ENCODE results near the gene ST6GALNAC4. TPM values are rescaled to one million over a fixed set of nuclear protein-coding genes. Genes with fewer than 3 reads are reported as not detected.

Gene ST6GALNAC4
- total and polyA plus RNA-seq, 9 of the 15 experiments (the other 6 are each of a cell fraction or from before 2014, with no cell fraction given): 2.6 to 43.1 (median 15.4) TPM

DNA sequence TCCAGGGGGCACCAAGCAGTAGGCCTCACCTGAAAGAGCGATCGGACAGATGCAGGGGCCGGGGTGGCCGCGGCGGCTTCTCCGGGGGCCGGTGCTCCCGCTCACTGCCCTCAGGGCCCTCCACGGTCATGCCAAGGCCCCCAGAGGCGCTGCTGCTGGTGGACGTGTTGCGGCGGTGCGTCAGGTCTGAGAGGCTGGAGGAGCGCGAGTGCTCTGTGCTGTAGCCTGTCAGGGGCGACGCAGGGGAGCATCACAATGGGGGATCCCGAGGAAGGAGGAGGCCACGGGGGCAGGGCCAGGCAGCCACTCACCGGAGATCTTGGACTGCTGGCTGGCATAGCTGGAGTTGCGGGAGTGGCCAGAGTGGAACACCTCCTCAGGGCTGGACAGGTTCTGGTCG is 28.5 kb upstream of the ST6GALNAC4 start:
- intact Hi-C loops (cut with micrococcal nuclease) (no loop called here), in situ Hi-C loops (cut with MboI) (no loop called here)
- 82% methylated on average over 5 of the region's 24 CpGs for WGBS (ENCODE audit: insufficient coverage, low coverage, missing lambda C conversion rate)
- no peak overlapping the region for H3K27ac ChIP-seq (ENCODE audit: extremely low read depth, low read depth, low read length)
- H4K20me1 ChIP-seq (replicated peaks; ENCODE audit: control insufficient read depth, insufficient read depth, low read length): 0 out of 2 replicates have a peak, but pooled peaks cover 5% of the 10 kb centered on the region
- H3K4me3 ChIP-seq: no peak overlapping the region
- no peak for DNase-seq (ENCODE audit: extremely low read depth in 1 of 4, low spot score in 3 of 4)
- H3K79me2 ChIP-seq (ENCODE audit: control insufficient read depth, insufficient read depth, low read length): no peaks in the 10 kb centered on the region; the same call in 2 of the 3 replicates
- no peak overlapping the region for H2AFZ ChIP-seq (ENCODE audit: low read depth, low read length)
- no peak for FAIRE-seq
- ChIA-PET POLR2A (no interaction called here), CTCF (ENCODE audit: low intra/inter-chr PET ratio) (interaction anchor here (3.3 kb wide), 1 partner anchor 90 kb away, joined by 36 read pairs; no protein-coding TSS in a partner anchor)
- H3K4me2 ChIP-seq (ENCODE audit: insufficient read depth, low read length): no peak overlapping the region
- H3K4me1 ChIP-seq (replicated peaks in 1 of 2; ENCODE audit: control insufficient read depth in 2 of 2, insufficient read depth in 2 of 2, low read length in 2 of 2): peaks cover 24 to 60% of the 10 kb centered on the region in 2 experiments
- peak overlapping the region in 1 of 2 experiments; percentile 31; a peak in 1 of 4 replicates for H3K9ac ChIP-seq (ENCODE audit: insufficient read depth in 1 of 2, low read depth in 2 of 2, low read length in 2 of 2)
- H3K27me3 ChIP-seq (ENCODE audit: control insufficient read depth in 2 of 2, insufficient read depth in 2 of 2, low read length in 2 of 2): no peaks in the 10 kb centered on the region
- ATAC-seq: no peak
- peaks cover 26% of the 10 kb centered on the region; the same call in 2 of the 3 replicates for H3K36me3 ChIP-seq (ENCODE audit: control insufficient read depth, insufficient read depth, low read length)
- BruUV-seq (replicated peaks): no TSS peak
- no peak for TF ChIP-seq PHTF2 (CRISPR knock-in tag; IDR thresholded peaks at IDR 0.05)
- TF ChIP-seq HCFC1 (IDR thresholded peaks at IDR 0.05; ENCODE audit: low read depth, low read length): no peak
- no peak for TF ChIP-seq ERF (CRISPR knock-in tag; IDR thresholded peaks at IDR 0.05)
- TF ChIP-seq, protein P1, sequence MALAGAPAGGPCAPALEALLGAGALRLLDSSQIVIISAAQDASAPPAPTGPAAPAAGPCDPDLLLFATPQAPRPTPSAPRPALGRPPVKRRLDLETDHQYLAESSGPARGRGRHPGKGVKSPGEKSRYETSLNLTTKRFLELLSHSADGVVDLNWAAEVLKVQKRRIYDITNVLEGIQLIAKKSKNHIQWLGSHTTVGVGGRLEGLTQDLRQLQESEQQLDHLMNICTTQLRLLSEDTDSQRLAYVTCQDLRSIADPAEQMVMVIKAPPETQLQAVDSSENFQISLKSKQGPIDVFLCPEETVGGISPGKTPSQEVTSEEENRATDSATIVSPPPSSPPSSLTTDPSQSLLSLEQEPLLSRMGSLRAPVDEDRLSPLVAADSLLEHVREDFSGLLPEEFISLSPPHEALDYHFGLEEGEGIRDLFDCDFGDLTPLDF (CRISPR knock-in tag; IDR thresholded peaks at IDR 0.05): no peak
- TF ChIP-seq PYGO2 (tag; IDR thresholded peaks at IDR 0.05): no peak
- no peak for TF ChIP-seq RBM34 (IDR thresholded peaks at IDR 0.05; ENCODE audit: borderline replicate concordance, insufficient read depth, low read length)
- TF ChIP-seq POLR2G (IDR thresholded peaks at IDR 0.05; ENCODE audit: low read depth, low read length): peak; percentile 27; the same call in 1 of the 2 replicates
- TF ChIP-seq ARNT (IDR thresholded peaks at IDR 0.05): no peak
- TF ChIP-seq, protein P2, sequence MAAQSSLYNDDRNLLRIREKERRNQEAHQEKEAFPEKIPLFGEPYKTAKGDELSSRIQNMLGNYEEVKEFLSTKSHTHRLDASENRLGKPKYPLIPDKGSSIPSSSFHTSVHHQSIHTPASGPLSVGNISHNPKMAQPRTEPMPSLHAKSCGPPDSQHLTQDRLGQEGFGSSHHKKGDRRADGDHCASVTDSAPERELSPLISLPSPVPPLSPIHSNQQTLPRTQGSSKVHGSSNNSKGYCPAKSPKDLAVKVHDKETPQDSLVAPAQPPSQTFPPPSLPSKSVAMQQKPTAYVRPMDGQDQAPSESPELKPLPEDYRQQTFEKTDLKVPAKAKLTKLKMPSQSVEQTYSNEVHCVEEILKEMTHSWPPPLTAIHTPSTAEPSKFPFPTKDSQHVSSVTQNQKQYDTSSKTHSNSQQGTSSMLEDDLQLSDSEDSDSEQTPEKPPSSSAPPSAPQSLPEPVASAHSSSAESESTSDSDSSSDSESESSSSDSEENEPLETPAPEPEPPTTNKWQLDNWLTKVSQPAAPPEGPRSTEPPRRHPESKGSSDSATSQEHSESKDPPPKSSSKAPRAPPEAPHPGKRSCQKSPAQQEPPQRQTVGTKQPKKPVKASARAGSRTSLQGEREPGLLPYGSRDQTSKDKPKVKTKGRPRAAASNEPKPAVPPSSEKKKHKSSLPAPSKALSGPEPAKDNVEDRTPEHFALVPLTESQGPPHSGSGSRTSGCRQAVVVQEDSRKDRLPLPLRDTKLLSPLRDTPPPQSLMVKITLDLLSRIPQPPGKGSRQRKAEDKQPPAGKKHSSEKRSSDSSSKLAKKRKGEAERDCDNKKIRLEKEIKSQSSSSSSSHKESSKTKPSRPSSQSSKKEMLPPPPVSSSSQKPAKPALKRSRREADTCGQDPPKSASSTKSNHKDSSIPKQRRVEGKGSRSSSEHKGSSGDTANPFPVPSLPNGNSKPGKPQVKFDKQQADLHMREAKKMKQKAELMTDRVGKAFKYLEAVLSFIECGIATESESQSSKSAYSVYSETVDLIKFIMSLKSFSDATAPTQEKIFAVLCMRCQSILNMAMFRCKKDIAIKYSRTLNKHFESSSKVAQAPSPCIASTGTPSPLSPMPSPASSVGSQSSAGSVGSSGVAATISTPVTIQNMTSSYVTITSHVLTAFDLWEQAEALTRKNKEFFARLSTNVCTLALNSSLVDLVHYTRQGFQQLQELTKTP (IDR thresholded peaks at IDR 0.05; ENCODE audit: low read depth in 1 of 2, partially characterized antibody in 2 of 2): no peak
- H3K9me3 ChIP-seq (replicated peaks; ENCODE audit: control insufficient read depth, insufficient read depth, low read depth, low read length): no peaks in the 10 kb centered on the region
- peaks cover 6% of the 10 kb centered on the region for H3K9me1 ChIP-seq (ENCODE audit: control insufficient read depth, insufficient read depth, low read length)
